Islet precursor cell (in vitro differentiated cells): ENCODE data around the gene INPP4B.
"Not testable (repeated sequence)": the region's sequence is repeated elsewhere in the genome, so short reads cannot be mapped to it uniquely, and the experiment has no call there.

Source experiments
- DNase-seq: peaks from one replicate; pipeline ENCODE4 v3.0.0-alpha.2; 2018

Gene INPP4B

GRCh38 chr4:142528433-142528832 lies 317.7 kb downstream of the INPP4B start:
- DNase-seq: no peak

DNA sequence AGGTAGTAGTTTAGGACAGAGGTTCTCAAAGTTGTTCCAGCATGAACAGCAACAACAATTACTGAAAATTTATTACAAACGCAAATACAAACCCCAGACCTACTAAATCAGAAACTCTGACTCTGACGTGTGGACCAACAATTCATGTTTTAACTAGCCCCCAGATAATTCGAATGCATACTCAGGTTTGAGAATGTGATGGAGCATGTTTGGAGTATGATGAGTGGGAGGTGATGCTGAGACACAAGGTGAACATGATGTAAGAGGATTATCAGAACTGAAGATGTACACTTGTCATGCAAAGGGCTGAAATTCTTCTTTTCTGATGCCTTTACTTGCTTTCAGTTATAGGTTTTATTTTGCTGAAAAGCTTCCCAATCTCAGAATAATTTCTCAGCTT lies 323.0 kb downstream of the INPP4B start:
- DNase-seq: no peak

GRCh38 chr4:142519342-142519741 lies 326.8 kb downstream of the INPP4B start:
- DNase-seq: no peak

- DNase-seq: no peak
These were observed 329.2 kb downstream of the INPP4B start for GRCh38 chr4:142516686-142517526.

GRCh38 chr4:142512161-142512560 lies 333.9 kb downstream of the INPP4B start:
- no peak for DNase-seq

GRCh38 chr4:142509881-142510280 lies 336.2 kb downstream of the INPP4B start:
- DNase-seq: no peak

DNA sequence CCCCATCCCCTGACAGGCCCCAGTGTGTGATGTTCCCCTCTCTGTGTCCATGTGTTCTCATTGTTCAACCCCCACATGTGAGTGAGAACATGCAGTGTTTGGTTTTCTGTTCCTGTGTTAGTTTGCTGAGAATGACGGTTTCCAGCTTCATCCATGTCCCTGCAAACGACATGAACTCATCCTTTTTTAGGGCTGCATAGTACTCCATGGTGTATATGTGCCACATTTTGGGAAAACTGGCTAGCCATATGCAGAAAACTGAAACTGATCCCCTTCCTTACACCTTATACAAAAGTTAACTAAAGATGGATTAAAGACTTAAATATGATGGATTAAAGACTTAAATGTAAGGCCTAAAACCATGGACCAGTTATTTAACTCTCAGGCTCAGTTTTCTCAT lies 336.7 kb downstream of the INPP4B start:
- not testable (repeated sequence) for DNase-seq

DNA sequence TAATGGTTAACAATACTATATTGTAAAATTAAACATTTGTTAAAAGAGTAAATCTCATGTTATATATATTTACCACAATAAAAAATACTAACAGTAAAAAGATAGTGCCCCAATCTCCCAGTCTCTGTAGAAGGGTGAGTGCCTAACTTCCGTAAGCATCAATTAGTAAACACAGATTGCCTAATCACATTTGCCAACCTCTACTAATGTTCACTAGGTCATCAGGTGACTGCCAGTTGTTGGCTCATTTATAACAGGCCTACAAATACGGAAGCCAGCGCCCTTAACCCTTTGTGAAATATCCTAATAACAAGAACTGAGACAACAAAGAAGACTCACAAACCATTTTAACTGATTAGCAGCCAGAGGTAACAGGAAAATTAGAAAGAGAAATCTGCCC lies 345.1 kb downstream of the INPP4B start:
- DNase-seq: no peak

GRCh38 chr4:142497606-142498005 lies 348.5 kb downstream of the INPP4B start:
- DNase-seq: no peak

DNA sequence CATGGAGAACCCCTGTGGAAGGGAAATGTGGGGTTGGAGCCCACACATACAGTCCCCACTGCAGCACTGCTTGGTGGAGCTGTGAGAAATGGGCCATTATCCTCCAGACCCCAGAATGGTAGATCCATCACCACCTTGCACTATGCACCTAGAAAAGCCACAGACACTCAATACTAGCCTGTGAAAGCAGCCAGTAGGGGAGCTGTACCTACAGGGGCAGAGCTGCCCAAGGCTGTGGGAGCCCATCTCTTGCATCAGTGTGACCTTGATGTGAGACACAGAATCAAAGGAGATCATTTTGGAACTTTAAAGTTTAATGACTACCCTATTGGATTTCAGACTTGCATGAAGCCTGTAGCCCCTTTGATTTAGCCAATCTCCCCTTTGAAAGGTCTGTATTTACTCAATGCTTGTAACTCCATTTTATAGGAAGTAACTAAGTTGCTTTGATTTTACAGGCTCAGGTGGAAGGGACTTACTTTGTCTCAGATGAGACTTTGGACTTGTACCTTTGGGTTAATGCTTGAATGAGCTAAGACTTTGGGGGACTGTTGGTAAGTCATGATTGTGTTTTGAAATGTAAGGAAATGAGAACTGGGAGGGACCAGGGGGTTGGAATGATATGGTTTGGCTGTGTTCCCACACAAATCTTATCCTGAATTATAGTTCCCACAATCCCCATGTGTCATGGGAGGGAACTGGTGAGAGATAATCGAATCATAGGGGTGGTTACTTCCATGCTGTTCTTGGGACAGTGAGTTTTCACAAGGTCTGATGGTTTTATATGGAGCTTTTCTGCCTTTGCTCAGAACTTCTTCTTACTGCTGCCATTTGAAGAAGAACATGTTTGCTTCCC lies 352.6 kb downstream of the INPP4B start:
- DNase-seq: no peak

DNA sequence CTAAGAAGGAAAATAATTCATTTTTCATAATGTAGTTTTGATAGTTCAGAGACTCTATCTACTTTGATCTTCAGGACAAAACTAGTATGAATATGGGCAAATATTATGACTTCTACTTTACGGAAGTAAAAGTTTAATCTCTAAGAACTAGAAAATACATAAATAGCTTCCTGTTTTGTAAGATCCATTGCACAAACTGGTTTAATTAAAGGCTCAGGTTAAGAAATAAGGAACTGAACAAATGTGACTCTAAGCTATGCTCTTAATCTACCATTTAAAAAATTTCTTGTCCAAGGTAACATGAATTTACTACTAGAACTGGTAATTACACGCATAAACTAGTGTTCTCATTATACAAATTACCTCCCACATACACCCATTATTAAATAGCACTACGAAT lies 360.6 kb downstream of the INPP4B start:
- DNase-seq: no peak

DNA sequence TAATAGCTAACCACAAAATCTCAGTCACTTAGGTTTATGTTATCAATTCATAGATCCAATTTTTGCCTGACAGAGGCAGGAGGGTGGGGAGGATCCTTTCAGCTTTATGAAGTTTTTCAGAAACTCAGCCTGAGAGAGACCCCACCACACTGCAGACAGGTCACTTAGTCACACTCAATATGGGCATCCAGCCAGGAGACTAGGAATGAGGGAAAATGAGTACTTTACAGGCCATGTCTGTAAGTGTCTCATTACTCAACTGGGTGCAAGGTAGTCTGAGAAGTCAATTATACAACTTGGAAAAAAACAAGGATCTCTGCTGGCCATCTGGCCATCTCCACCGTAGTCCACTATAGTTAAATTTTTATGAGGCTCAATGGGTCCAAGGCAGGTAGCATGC lies 365.9 kb downstream of the INPP4B start:
- peak; percentile 54 for DNase-seq

GRCh38 chr4:142475663-142476062 lies 370.4 kb downstream of the INPP4B start:
- DNase-seq: no peak

- peak; percentile 92 for DNase-seq
These were observed 371.6 kb downstream of the INPP4B start for GRCh38 chr4:142474398-142475087.

- no peak for DNase-seq
These were observed 372.2 kb downstream of the INPP4B start for GRCh38 chr4:142473960-142474338.

- DNase-seq: no peak
These were observed 372.7 kb downstream of the INPP4B start for GRCh38 chr4:142473218-142473959.

- DNase-seq: no peak
These were observed 379.0 kb downstream of the INPP4B start for GRCh38 chr4:142467088-142467487.

DNA sequence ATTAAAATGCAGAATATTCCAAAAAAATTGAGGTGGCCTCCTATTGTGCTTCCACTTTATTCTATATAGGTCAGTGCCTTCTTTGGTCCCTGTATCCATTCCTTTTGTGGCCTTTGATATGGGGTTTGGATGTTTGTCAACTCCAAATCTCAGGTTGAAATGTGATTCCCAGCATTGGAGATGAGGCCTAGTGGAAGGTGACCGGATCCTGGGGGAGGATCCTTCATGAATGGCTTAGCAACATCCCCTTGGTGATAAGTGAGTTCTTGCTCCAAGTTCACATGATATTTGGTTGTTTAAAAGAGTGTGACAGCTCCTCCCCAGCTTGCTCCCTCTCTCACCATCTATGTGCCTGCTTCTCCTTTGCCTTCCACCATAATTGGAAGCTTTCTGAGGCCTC lies 380.6 kb downstream of the INPP4B start:
- no peak for DNase-seq

DNA sequence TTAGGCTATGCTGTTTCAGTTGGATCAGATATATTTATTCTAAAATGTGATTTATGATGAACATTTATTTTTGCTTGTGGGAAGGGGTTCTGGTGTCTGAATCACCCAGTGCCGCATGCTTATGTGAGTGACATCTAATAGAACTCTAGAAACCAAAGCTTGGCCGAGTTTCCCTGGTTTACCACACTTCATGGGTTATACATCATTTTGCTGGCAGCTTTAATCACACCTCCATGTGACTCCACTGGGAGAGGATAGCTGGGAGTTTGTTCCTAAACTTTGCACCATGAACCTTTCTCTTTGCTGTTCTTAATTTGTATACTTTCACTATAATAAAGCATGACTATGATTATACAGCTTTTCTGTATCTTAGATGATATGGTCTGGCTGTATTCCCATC lies 382.9 kb downstream of the INPP4B start:
- no peak for DNase-seq

DNA sequence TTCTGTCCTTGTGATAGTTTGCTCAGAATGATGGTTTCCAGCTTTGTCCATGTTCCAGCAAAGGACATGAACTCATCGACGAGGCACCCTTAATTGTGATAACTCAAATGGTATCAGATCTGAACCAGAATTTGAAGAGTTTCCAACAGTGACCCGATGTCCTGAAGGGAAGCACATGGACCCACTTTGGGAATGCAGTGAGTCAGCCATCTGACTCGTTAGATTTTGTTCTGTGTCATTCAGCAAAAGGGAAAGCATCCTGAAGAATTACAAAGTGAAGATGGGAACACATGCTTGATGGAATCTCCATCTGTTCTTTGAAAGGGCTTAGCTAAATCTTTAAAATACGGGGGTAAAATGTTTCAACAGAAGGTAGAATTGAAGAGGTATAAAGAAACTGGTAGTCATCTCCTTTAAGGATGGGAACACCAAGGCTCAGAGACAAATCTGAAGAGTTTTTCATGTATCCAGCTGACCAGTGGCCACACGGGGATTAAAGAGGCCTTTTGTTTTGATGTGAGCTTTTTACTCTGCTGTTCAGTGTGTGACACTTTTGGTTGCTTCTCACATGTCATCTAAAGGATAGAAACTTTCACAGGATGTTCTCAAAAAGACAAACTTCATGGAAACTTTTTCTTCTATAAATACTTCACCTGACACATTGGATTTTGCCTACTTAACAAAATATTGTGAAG lies 393.8 kb downstream of the INPP4B start:
- DNase-seq: no peak

- DNase-seq: no peak
These were observed 396.2 kb downstream of the INPP4B start for GRCh38 chr4:142449771-142450373.

GRCh38 chr4:142447009-142447408 lies 399.1 kb downstream of the INPP4B start:
- DNase-seq: no peak
